Measurements from ENCODE around the gene OR51A2.

DNA sequence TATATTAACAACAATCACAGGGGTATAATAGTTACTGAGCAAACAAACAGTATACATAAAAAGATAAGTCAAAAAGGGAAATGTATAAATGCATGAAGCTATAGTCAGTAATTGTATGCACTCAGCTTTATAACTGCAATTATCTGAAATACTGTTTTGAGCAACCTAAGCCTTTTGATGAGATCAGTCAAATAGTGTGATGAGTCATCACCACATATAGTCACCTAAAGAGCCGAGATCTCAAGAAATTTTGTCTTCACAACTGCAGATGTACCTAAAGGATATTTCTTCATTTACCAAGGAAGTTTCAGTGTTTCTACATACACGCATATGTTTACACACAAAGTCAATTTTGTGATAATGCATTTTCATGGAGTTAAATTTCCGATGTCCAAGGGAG is 5.4 kb upstream of the OR51A2 start:
- TF ChIP-seq, protein P1, sequence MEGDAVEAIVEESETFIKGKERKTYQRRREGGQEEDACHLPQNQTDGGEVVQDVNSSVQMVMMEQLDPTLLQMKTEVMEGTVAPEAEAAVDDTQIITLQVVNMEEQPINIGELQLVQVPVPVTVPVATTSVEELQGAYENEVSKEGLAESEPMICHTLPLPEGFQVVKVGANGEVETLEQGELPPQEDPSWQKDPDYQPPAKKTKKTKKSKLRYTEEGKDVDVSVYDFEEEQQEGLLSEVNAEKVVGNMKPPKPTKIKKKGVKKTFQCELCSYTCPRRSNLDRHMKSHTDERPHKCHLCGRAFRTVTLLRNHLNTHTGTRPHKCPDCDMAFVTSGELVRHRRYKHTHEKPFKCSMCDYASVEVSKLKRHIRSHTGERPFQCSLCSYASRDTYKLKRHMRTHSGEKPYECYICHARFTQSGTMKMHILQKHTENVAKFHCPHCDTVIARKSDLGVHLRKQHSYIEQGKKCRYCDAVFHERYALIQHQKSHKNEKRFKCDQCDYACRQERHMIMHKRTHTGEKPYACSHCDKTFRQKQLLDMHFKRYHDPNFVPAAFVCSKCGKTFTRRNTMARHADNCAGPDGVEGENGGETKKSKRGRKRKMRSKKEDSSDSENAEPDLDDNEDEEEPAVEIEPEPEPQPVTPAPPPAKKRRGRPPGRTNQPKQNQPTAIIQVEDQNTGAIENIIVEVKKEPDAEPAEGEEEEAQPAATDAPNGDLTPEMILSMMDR (IDR thresholded peaks at IDR 0.05; ENCODE audit: insufficient read depth, low read length): no peak
- TF ChIP-seq POLR2AphosphoS5 (IDR thresholded peaks at IDR 0.05; ENCODE audit: low read depth) (no peak), GABPA (IDR thresholded peaks at IDR 0.05; ENCODE audit: low read depth) (no peak), SPI1 (IDR thresholded peaks at IDR 0.05; ENCODE audit: borderline replicate concordance, low read depth) (no peak)
- TF ChIP-seq, protein P2, sequence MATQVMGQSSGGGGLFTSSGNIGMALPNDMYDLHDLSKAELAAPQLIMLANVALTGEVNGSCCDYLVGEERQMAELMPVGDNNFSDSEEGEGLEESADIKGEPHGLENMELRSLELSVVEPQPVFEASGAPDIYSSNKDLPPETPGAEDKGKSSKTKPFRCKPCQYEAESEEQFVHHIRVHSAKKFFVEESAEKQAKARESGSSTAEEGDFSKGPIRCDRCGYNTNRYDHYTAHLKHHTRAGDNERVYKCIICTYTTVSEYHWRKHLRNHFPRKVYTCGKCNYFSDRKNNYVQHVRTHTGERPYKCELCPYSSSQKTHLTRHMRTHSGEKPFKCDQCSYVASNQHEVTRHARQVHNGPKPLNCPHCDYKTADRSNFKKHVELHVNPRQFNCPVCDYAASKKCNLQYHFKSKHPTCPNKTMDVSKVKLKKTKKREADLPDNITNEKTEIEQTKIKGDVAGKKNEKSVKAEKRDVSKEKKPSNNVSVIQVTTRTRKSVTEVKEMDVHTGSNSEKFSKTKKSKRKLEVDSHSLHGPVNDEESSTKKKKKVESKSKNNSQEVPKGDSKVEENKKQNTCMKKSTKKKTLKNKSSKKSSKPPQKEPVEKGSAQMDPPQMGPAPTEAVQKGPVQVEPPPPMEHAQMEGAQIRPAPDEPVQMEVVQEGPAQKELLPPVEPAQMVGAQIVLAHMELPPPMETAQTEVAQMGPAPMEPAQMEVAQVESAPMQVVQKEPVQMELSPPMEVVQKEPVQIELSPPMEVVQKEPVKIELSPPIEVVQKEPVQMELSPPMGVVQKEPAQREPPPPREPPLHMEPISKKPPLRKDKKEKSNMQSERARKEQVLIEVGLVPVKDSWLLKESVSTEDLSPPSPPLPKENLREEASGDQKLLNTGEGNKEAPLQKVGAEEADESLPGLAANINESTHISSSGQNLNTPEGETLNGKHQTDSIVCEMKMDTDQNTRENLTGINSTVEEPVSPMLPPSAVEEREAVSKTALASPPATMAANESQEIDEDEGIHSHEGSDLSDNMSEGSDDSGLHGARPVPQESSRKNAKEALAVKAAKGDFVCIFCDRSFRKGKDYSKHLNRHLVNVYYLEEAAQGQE (IDR thresholded peaks at IDR 0.05; ENCODE audit: insufficient replicate concordance, low read depth): no peak

Data from HL-60 (cell line).